GM12801 (cell line): Measurements from ENCODE around the gene CD300LF.

Experiments
- TF ChIP-seq, protein P1 (sequence below): IDR thresholded peaks from one replicate; pipeline ENCODE4 v1.5.1; 2011; ENCODE audit warnings: control low read depth; ENCODE audit not compliant: insufficient read length; ENCODE audit errors: extremely low read depth

Gene CD300LF

DNA sequence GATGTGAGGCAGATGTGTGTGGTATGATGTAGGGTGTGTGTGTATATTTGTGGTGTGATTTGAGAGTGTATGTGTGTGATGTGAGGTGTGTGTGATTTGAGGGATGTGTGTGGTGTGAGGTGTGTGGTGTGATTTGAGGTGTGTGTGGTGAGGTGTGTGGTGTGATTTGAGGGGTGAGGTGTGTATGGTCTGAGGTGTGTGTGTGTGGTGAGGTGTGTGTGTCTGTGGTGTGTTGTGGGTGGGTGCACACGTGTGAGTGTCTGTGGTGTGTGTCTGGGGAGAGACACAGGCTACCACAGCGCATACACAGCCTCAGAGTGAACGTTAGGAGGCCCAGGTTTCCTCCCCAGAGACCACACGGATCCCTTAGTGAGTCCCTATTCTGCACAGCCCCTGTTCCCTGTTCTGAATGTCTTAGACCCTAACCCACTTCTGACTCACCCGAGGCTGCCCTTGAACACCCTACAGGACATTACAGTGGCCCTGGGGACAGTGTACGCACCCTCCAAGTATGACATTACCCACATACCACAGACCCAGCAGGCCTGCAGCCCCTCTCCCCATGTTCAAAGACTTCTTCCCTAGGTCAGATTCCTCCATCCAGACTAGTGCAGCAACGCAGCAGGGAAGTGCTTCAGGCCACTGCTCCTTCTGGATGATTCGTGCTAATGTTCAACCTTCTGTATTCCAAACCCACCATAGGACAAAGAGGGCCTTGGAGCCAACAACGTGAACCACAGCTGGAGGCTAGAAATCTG is 20.8 kb upstream of the CD300LF start:
- TF ChIP-seq, protein P1, sequence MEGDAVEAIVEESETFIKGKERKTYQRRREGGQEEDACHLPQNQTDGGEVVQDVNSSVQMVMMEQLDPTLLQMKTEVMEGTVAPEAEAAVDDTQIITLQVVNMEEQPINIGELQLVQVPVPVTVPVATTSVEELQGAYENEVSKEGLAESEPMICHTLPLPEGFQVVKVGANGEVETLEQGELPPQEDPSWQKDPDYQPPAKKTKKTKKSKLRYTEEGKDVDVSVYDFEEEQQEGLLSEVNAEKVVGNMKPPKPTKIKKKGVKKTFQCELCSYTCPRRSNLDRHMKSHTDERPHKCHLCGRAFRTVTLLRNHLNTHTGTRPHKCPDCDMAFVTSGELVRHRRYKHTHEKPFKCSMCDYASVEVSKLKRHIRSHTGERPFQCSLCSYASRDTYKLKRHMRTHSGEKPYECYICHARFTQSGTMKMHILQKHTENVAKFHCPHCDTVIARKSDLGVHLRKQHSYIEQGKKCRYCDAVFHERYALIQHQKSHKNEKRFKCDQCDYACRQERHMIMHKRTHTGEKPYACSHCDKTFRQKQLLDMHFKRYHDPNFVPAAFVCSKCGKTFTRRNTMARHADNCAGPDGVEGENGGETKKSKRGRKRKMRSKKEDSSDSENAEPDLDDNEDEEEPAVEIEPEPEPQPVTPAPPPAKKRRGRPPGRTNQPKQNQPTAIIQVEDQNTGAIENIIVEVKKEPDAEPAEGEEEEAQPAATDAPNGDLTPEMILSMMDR: no peak

DNA sequence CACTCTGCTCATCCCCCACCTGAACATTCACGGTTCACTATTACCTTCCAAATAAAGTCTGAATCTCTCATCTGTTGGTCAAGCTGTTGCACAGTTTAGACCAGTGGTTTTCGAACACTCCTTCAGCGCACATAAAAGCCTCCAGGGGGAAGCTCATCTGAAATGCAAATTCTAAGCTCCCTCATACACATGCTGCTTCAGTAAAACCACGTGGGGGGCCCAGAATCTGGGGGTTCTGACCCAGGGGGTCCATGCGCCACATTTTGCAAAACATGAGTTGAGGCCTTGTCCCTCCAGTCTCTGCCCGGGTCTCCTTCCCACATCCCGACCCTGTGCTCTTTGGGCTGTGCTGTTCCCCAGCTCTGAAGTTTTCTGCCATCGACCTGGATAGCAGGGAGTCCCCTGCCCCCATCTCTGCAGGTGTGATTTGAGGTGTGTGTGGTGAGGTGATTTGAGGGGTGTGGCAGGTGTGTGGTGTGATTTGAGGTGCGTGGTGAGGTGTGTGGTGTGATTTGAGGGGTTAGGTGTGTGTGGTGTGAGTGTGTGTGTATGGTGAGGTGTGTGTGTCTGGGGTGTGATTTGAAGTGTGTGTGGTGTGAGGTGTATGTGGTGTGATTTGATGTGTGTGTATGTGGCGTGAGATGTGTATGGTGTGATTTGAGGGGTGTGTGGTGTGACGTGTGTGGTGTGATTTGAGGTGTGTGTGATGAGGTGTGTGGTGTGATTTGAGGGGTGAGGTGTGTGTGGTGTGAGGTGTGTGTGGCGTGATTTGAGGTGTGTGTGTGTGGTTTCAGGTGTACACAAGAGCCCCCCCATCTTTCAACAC is 19.5 kb upstream of the CD300LF start:
- TF ChIP-seq, protein P1: no peak

DNA sequence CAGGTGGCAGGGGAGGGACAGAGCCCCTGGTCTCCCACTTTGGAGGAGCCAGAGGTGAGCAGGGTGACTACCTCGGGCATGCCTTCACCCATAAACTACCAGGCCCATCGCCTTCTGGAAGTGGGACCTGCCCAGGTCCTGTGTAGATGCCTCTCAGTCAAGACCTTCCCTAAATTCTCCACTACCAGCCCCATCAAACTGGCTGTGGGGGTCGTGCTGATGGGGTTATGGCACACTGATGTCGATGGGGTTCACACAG is 18.6 kb upstream of the CD300LF start:
- TF ChIP-seq, protein P1: no peak

DNA sequence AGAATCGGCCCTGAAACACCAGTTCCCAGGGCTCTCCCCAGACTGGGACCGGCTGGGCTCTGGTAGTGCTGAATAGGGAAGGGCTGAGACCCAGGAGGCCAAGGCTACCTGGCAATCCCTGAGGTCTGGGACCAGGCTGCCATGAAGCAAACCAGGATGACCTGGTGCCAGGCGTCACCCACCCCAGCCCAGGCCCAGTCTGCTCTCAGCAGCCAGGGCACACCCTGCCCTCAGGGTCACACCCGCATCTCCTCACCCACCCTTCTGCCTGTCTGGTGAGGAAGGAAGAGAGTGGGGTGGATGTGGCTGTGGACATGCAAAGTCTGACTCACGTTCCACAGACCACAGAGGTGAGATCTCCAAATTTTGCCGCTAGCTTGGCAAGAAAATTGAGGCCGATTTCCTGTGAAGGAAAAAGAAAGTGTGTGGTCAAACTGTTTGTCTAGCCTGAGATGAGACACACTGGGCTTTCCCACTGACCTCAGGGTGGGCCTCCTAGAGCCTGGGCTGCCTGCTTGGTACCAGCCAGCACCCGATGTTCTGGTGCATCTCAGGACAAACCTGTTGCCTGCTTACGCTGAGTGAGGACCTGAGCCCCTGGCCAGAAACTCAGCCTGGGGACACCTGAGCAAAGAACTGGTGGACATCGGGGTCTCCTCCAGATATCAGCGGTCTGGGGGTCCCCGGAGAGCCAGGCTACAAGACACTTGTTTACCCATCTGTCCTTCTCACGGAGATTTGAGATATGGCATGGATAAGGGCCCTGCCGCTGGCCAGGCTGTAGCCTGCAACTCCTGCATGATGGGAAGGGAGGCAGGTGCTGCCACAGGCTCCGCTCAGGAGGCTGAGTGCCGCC is 18.0 kb upstream of the CD300LF start:
- TF ChIP-seq, protein P1: no peak

DNA sequence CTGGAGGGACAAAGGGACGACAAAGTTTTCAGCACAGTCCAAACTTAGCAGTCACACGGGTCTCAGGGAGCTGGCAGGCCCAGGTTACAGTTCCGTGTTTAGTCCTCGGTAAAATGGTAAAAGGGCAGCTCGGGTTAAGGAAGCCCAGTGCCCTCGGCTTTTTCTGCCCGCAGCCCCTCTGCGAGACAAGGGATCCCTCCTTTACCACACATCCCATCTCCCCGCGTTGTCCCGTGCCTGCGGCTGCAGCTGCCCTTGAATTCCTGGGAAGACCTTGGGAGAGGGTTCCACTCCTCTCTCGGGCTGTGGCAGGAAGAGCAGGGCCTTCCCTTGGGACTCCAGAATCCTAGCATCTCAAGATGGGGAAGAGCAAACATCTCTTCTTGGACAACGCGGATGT is 17.1 kb upstream of the CD300LF start:
- TF ChIP-seq, protein P1: no peak

DNA sequence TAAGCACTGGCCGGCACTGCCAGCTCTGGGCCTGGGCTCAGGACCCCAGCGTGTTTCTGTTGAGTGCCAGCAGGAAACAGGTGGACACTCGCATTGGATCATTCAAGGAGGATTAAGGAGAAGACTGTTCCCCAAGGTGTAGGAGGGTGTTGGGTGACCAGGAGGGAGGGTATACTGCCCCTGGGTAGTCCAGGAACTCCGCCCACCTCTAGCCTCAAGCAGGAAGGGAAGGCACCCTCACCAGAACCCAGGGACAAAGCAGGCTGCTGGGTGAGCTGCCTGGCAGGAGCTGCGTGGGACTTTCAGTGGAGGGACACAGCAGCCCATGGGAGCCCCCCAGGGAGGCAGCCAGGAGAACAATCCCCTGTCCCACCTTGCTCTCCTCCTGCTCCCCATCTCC is 16.6 kb upstream of the CD300LF start:
- TF ChIP-seq, protein P1: no peak

DNA sequence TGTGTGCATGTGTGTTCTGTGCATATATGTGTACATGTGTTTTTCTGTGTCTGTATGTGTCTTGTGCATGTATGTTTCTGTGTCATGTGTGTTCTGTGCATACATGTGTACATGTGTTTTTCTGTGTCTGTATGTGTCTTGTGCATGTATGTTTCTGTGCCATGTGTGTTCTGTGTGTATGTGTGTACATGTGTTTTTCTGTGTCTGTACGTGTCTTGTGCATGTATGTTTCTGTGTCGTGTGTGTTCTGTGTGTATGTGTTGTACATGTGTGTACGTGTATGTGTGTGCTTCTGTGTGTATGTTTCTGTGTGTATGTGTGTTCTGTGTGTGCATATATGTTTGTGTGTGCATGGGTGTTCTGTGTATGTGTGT is 16.0 kb upstream of the CD300LF start:
- TF ChIP-seq, protein P1: no peak
